ENCODE data around the gene DOK4. TPM values are rescaled to one million over a fixed set of nuclear protein-coding genes. Genes with fewer than 3 reads are reported as not detected.

Gene DOK4
- total RNA-seq, 2 experiments from 2014 or later, result 2.4 to 2.9 TPM

- H3K4me3 ChIP-seq (ENCODE audit: low read length), result no peak overlapping the region
- Mint-ChIP-seq H3K4me3 (peak overlapping the region; percentile 47), H3K36me3 (ENCODE audit: low read depth) (peaks cover 10% of the 10 kb centered on the region), H3K9me3 (no peaks in the 10 kb centered on the region), H3K27me3 (no peaks in the 10 kb centered on the region), H3K4me1 (ENCODE audit: low read depth) (peaks cover 69% of the 10 kb centered on the region), H3K27ac (peak overlapping the region; percentile 96)
- DNase-seq, result peak in 1 of 14 experiments; percentile 30
- ATAC-seq (ENCODE audit: poor library complexity), result no peak
- intact Hi-C loops (cut with DNase I, micrococcal nuclease), result no loop called here
- ChIA-PET CTCF (interaction anchor here (5.2 kb wide), 1 partner anchor 12 kb away, joined by 20 read pairs; no protein-coding TSS in a partner anchor), POLR2A (interaction anchor here (1.1 kb wide), 1 partner anchor 13 kb away, joined by 3 read pairs; no protein-coding TSS in a partner anchor)
- H3K9me3 ChIP-seq (ENCODE audit: control insufficient read depth in 1 of 2, insufficient read depth in 1 of 2, low read length in 2 of 2), result no peaks in the 10 kb centered on the region
- TF ChIP-seq, protein P1, sequence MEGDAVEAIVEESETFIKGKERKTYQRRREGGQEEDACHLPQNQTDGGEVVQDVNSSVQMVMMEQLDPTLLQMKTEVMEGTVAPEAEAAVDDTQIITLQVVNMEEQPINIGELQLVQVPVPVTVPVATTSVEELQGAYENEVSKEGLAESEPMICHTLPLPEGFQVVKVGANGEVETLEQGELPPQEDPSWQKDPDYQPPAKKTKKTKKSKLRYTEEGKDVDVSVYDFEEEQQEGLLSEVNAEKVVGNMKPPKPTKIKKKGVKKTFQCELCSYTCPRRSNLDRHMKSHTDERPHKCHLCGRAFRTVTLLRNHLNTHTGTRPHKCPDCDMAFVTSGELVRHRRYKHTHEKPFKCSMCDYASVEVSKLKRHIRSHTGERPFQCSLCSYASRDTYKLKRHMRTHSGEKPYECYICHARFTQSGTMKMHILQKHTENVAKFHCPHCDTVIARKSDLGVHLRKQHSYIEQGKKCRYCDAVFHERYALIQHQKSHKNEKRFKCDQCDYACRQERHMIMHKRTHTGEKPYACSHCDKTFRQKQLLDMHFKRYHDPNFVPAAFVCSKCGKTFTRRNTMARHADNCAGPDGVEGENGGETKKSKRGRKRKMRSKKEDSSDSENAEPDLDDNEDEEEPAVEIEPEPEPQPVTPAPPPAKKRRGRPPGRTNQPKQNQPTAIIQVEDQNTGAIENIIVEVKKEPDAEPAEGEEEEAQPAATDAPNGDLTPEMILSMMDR (IDR thresholded peaks at IDR 0.05), result no peak
- H3K4me1 ChIP-seq (ENCODE audit: insufficient read depth, low read length), result peaks cover 77% of the 10 kb centered on the region
- H3K36me3 ChIP-seq (ENCODE audit: insufficient read depth, low read length), result peaks cover 5% of the 10 kb centered on the region
- no peaks in the 10 kb centered on the region for H3K27me3 ChIP-seq (ENCODE audit: control insufficient read depth in 1 of 2, insufficient read depth in 2 of 2, low read length in 2 of 2)
- H3K27ac ChIP-seq (ENCODE audit: low read depth in 1 of 2, low read length in 2 of 2), result peak overlapping the region in 1 of 2 donors; percentile 5
Observed at GRCh38 chr16:57532266-57532625, 46.0 kb upstream of the DOK4 start.

- peaks cover 72% of the 10 kb centered on the region for H3K4me1 ChIP-seq (ENCODE audit: insufficient read depth, low read length)
- Mint-ChIP-seq H3K27ac (peak overlapping the region; percentile 96), H3K27me3 (no peaks in the 10 kb centered on the region), H3K9me3 (no peaks in the 10 kb centered on the region), H3K4me1 (ENCODE audit: low read depth) (peaks cover 65% of the 10 kb centered on the region), H3K36me3 (ENCODE audit: low read depth) (peaks cover 10% of the 10 kb centered on the region), H3K4me3 (peak overlapping the region; percentile 47)
- CTCF ChIA-PET, result interaction anchor here (5.2 kb wide), 1 partner anchor 12 kb away, joined by 20 read pairs; no protein-coding TSS in a partner anchor
- no peaks in the 10 kb centered on the region for H3K9me3 ChIP-seq (ENCODE audit: control insufficient read depth in 1 of 2, insufficient read depth in 1 of 2, low read length in 2 of 2)
- H3K4me3 ChIP-seq (ENCODE audit: low read length), result no peak overlapping the region
- intact Hi-C loops (cut with DNase I, micrococcal nuclease), result no loop called here
- no peak for ATAC-seq (ENCODE audit: poor library complexity)
- POLR2A ChIA-PET, result interaction anchor here (2.0 kb wide), 1 partner anchor 69 kb away, joined by 6 read pairs; the partner anchor contains the start of gene POLR2C
- peaks cover 5% of the 10 kb centered on the region for H3K36me3 ChIP-seq (ENCODE audit: insufficient read depth, low read length)
- peak overlapping the region; percentile 75 to 85 for H3K27ac ChIP-seq (ENCODE audit: low read depth in 1 of 2, low read length in 2 of 2)
- TF ChIP-seq, protein P1 (IDR thresholded peaks at IDR 0.05), result no peak
- peak in 2 of 14 experiments; percentile 13 to 19 for DNase-seq
- H3K27me3 ChIP-seq (ENCODE audit: control insufficient read depth in 1 of 2, insufficient read depth in 2 of 2, low read length in 2 of 2), result no peaks in the 10 kb centered on the region
Observed at GRCh38 chr16:57531635-57532265, 45.5 kb upstream of the DOK4 start.

DNA sequence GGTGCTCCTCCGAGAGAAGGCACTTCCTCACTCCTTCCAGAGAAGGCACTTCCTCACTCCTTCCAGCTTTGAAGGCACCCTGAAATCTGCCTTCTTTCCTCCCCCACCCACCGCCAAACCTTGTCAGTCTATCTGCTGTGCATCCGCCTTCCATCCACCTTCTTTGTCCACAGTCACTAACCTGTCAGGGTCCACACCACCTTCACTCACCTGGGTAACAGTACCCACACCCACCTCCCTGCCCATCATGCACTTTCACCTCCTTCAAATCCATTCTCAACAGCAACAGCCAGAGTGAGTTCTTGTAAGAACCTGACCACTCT is 44.9 kb upstream of the DOK4 start:
- peaks cover 71% of the 10 kb centered on the region for H3K4me1 ChIP-seq (ENCODE audit: insufficient read depth, low read length)
- ATAC-seq (ENCODE audit: poor library complexity) (no peak), DNase-seq (peak in 2 of 14 experiments; percentile 15 to 17)
- Mint-ChIP-seq H3K36me3 (ENCODE audit: low read depth) (peaks cover 10% of the 10 kb centered on the region), H3K27ac (peak overlapping the region; percentile 96), H3K4me3 (peak overlapping the region; percentile 47), H3K9me3 (no peaks in the 10 kb centered on the region), H3K27me3 (no peaks in the 10 kb centered on the region), H3K4me1 (ENCODE audit: low read depth) (peaks cover 65% of the 10 kb centered on the region)
- peak overlapping the region; percentile 75 to 85 for H3K27ac ChIP-seq (ENCODE audit: low read depth in 1 of 2, low read length in 2 of 2)
- H3K9me3 ChIP-seq (ENCODE audit: control insufficient read depth in 1 of 2, insufficient read depth in 1 of 2, low read length in 2 of 2), result no peaks in the 10 kb centered on the region
- TF ChIP-seq, protein P1 (IDR thresholded peaks at IDR 0.05), result no peak
- POLR2A ChIA-PET, result interaction anchor here (1.3 to 2.0 kb wide), 2 partner anchors 45 to 69 kb away, joined by 4 to 6 read pairs; partner anchors contain the start of genes DOK4 and POLR2C
- H3K27me3 ChIP-seq (ENCODE audit: control insufficient read depth in 1 of 2, insufficient read depth in 2 of 2, low read length in 2 of 2), result no peaks in the 10 kb centered on the region
- peaks cover 5% of the 10 kb centered on the region for H3K36me3 ChIP-seq (ENCODE audit: insufficient read depth, low read length)
- CTCF ChIA-PET, result interaction anchor here (5.2 kb wide), 1 partner anchor 11 kb away, joined by 20 read pairs; no protein-coding TSS in a partner anchor
- H3K4me3 ChIP-seq (ENCODE audit: low read length), result no peak overlapping the region
- intact Hi-C loops (cut with DNase I, micrococcal nuclease), result no loop called here

Data from CD4-positive, alpha-beta T cell (primary cell).